OCI-LY3 (cell line): ENCODE results near the gene ERBB4.
A peak's percentile ranks its signal among the peaks of the same experiment; 100 is the strongest.

ENCODE experiments used
- H2AFZ ChIP-seq: fragments of 200-600, 300-600 bp; shearing (Covaris generic); 2 replicates; pipeline ENCODE4 v1.6.0; 2014; ENCODE audit warnings: antibody characterized with exemption, low read depth, low read length
- H3K27ac ChIP-seq: fragments of 200-600, 300-600 bp; sonication (generic); 2 replicates; pipeline ENCODE4 v1.5.1; 2014; ENCODE audit warnings: mild to moderate bottlenecking, low read length, moderate library complexity, mixed read lengths
- H3K27me3 ChIP-seq: fragments of 200-600, 300-600 bp; sonication (generic); 2 replicates; pipeline ENCODE4 v1.6.1; 2014; ENCODE audit warnings: low read depth, low read length, mixed read lengths
- H3K36me3 ChIP-seq: fragments of 200-600, 300-600 bp; sonication (generic); replicated peaks from 2 replicates; pipeline ENCODE3; 2014; ENCODE audit warnings: low read depth, low read length, mixed read lengths
- H3K4me1 ChIP-seq: fragments of 300-600, 200-600 bp; sonication (generic); 2 replicates; pipeline ENCODE4 v1.6.1; 2014; ENCODE audit warnings: low read length, mixed read lengths
- H3K4me2 ChIP-seq: fragments of 200-600, 300-600 bp; sonication (generic); 2 replicates; pipeline ENCODE4 v1.6.1; 2014; ENCODE audit warnings: low read length, mixed read lengths
- H3K4me3 ChIP-seq: fragments of 300-600, 200-600 bp; sonication (generic); 2 replicates; pipeline ENCODE4 v1.5.1; 2014; ENCODE audit warnings: antibody characterized with exemption, mild to moderate bottlenecking, low read length, moderate library complexity
- H3K79me2 ChIP-seq: fragments of 300-600, 200-600 bp; shearing (Covaris generic); 2 replicates; pipeline ENCODE4 v1.6.1; 2014; ENCODE audit warnings: mild to moderate bottlenecking, low read length, mixed read lengths
- H3K9ac ChIP-seq: fragments of 300-600, 200-600 bp; shearing (Covaris generic); 2 replicates; pipeline ENCODE4 v1.6.0; 2014; ENCODE audit warnings: mild to moderate bottlenecking, low read length, moderate library complexity
- H3K9me3 ChIP-seq: fragments of 200-600, 300-600 bp; shearing (Covaris generic); 2 replicates; pipeline ENCODE4 v1.6.1; 2014; ENCODE audit warnings: low read length, mixed read lengths; ENCODE audit not compliant: insufficient read depth
- H4K20me1 ChIP-seq: fragments of 200-600, 300-600 bp; sonication (generic); 2 replicates; pipeline ENCODE4 v1.6.1; 2016; ENCODE audit warnings: low read length, mixed read lengths; ENCODE audit not compliant: insufficient read depth
- CTCF ChIP-seq: fragments of 200-600, 300-600 bp; sonication (generic); IDR thresholded peaks from 2 replicates; pipeline ENCODE4 v1.5.1; 2014; ENCODE audit warnings: antibody characterized with exemption, low read length, low read depth
- EZH2phosphoT487 ChIP-seq: fragments of 200-600 bp; shearing (Covaris generic); IDR thresholded peaks from 2 replicates; pipeline ENCODE4 v1.6.1; 2018; ENCODE audit warnings: antibody characterized with exemption, mixed run types, low read depth

The ERBB4 gene

GRCh38 chr2:211514049-211514448, 1024.6 kb downstream of the ERBB4 start:
- Histone ChIP-seq H3K9me3 (no peaks in the 10 kb centered on the region), H2AFZ (no peak overlapping the region), H3K4me1 (peaks cover 6% of the 10 kb centered on the region; the same call in 1 of the 2 replicates), H3K36me3 (no peaks in the 10 kb centered on the region), H3K4me2 (no peak overlapping the region), H3K79me2 (no peaks in the 10 kb centered on the region), H3K9ac (no peak overlapping the region), H4K20me1 (no peaks in the 10 kb centered on the region), H3K4me3 (no peak overlapping the region), H3K27ac (no peak overlapping the region), H3K27me3 (no peaks in the 10 kb centered on the region)
- TF ChIP-seq CTCF, result no peak
- no peak for TF ChIP-seq EZH2phosphoT487

DNA sequence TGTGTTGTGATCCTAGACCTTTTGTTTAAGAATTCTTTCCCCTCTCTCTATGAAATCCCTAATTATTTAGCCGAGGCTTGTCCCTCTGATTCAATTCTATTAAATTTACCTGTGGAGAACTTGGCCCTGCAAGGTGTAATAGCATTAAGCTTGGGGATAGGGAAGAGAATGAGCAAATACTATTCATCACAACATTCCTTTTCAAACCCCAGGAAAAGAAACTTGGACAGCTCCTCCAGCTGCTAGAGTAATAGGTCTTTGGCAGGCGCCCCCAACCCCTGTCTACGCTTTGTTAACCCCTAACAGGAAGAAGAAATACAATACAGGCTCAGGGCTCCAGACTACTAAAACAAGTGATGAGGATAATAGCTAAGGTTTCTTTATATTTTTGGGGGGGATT, 1025.2 kb downstream of the ERBB4 start:
- Histone ChIP-seq H2AFZ (no peak overlapping the region), H3K4me2 (no peak overlapping the region), H3K4me3 (no peak overlapping the region), H3K27ac (no peak overlapping the region), H3K9me3 (no peaks in the 10 kb centered on the region), H3K79me2 (no peaks in the 10 kb centered on the region), H3K27me3 (no peaks in the 10 kb centered on the region), H3K4me1 (peaks cover 6% of the 10 kb centered on the region; the same call in 1 of the 2 replicates), H3K9ac (no peak overlapping the region), H3K36me3 (no peaks in the 10 kb centered on the region), H4K20me1 (no peaks in the 10 kb centered on the region)
- TF ChIP-seq EZH2phosphoT487 (no peak), CTCF (no peak)

GRCh38 chr2:211512806-211513205, 1025.8 kb downstream of the ERBB4 start:
- H3K4me2 ChIP-seq, result no peak overlapping the region
- H3K27me3 ChIP-seq, result no peaks in the 10 kb centered on the region
- H3K79me2 ChIP-seq, result no peaks in the 10 kb centered on the region
- H3K9me3 ChIP-seq, result no peaks in the 10 kb centered on the region
- no peak for TF ChIP-seq EZH2phosphoT487
- no peak for TF ChIP-seq CTCF
- no peak overlapping the region for H3K9ac ChIP-seq
- no peak overlapping the region for H2AFZ ChIP-seq
- no peaks in the 10 kb centered on the region for H3K36me3 ChIP-seq
- H3K4me1 ChIP-seq, result peaks cover 6% of the 10 kb centered on the region; the same call in 1 of the 2 replicates
- H4K20me1 ChIP-seq, result no peaks in the 10 kb centered on the region
- H3K4me3 ChIP-seq, result no peak overlapping the region
- H3K27ac ChIP-seq, result no peak overlapping the region

DNA sequence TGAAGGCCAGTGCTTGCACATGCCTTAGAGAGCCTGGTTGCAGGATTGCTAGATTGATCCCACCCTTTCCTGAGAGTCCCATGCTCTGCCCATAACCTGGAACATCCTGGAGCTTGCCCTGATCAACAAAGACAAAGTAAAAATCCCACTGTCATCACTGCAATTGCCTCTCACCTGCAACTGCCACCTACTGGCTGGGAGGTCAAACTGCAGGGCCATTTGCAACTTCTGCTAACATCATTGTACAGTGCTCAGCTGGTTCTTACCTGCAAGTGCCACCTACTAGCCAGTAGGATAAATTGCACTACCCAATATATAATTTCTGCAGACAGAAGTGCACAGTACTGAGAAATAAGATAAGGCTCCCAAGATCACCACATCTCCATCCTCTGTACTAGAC, 1034.7 kb downstream of the ERBB4 start:
- Histone ChIP-seq H3K36me3 (no peaks in the 10 kb centered on the region), H3K79me2 (no peaks in the 10 kb centered on the region), H3K27ac (no peak overlapping the region), H3K4me1 (no peaks in the 10 kb centered on the region), H3K27me3 (no peaks in the 10 kb centered on the region), H4K20me1 (no peaks in the 10 kb centered on the region), H3K4me3 (no peak overlapping the region), H3K4me2 (no peak overlapping the region), H3K9ac (no peak overlapping the region), H2AFZ (no peak overlapping the region), H3K9me3 (0 out of 2 replicates have a peak, but pooled peaks cover 2% of the 10 kb centered on the region)
- TF ChIP-seq CTCF (peak; percentile 29), EZH2phosphoT487 (no peak)
